HEK293 (cell line): ENCODE measurements around the gene FAM229B.

Experiments used
- CTCF ChIA-PET: fragments of 350-600 bp; formaldehyde crosslinking; extraction: SDS; loops from one replicate; lab custom pipeline; 2021; ENCODE audit warnings: antibody characterized with exemption; lab: Yijun Ruan, JAX
- POLR2A ChIA-PET: fragments of 300-600 bp; formaldehyde crosslinking; extraction: SDS; loops from one replicate; lab custom pipeline; 2020; ENCODE audit warnings: antibody characterized with exemption, inconsistent platforms; lab: Yijun Ruan, JAX
- H3K27ac ChIP-seq: fragments of 200-500 bp; sonication (Bioruptor generic); 2 replicates; pipeline ENCODE4 v1.5.1; 2014; ENCODE audit warnings: low read depth, low read length, control low read depth, inconsistent platforms; ENCODE audit errors: extremely low read depth
- H3K36me3 ChIP-seq, 2 experiments: fragments of 200-500 bp in 1 of 2; sonication (Bioruptor generic) in 1 of 2; 1 replicate in 1 of 2; 2 replicates in 1 of 2; pipeline ENCODE4 v1.5.1; 2014 to 2017; ENCODE audit warnings: inconsistent platforms in 2 of 2, low read length in 2 of 2; ENCODE audit not compliant: control insufficient read depth in 2 of 2, insufficient read depth in 1 of 2
- H3K4me1 ChIP-seq: fragments of 200-500 bp; sonication (Bioruptor generic); 2 replicates; pipeline ENCODE4 v1.5.1; 2014; ENCODE audit warnings: mild to moderate bottlenecking, low read length, inconsistent platforms; ENCODE audit not compliant: control insufficient read depth, insufficient read depth
- H3K4me3 ChIP-seq: 2 replicates; pipeline ENCODE4 v1.5.1; 2011; ENCODE audit warnings: low read depth, mild to moderate bottlenecking, control low read depth, low read length, moderate library complexity
- H3K9me3 ChIP-seq: fragments of 200-500 bp; sonication (Bioruptor generic); 2 replicates; pipeline ENCODE4 v1.5.1; 2014; ENCODE audit warnings: low read depth, low read length, inconsistent platforms; ENCODE audit not compliant: control insufficient read depth, insufficient read depth
- CTCF ChIP-seq: fragments of 450-650 bp; formaldehyde crosslinking; IDR thresholded peaks from 2 replicates; pipeline ENCODE4 v1.5.1; 2016; ENCODE audit warnings: missing biosample characterization, missing genetic modification characterization
- GLI2 ChIP-seq: fragments of 450-650 bp; formaldehyde crosslinking; IDR thresholded peaks from 2 replicates; pipeline ENCODE4; 2017; ENCODE audit warnings: missing biosample characterization, missing genetic modification characterization, low read depth, borderline replicate concordance
- HOXC10 ChIP-seq: sonication (generic); formaldehyde crosslinking; IDR thresholded peaks from 2 replicates; pipeline ENCODE4 v1.8.1; 2023; ENCODE audit warnings: mild to moderate bottlenecking, missing genetic modification reagents
- IKZF3 ChIP-seq: fragments of 450-650 bp; IDR thresholded peaks from 2 replicates; pipeline ENCODE4 v1.5.0; 2018; ENCODE audit warnings: missing biosample characterization, mild to moderate bottlenecking, missing genetic modification characterization, moderate library complexity
- KLF10 ChIP-seq: fragments of 450-650 bp; IDR thresholded peaks from 2 replicates; pipeline ENCODE4 v1.5.1; 2018; ENCODE audit warnings: missing biosample characterization, mild to moderate bottlenecking, missing genetic modification characterization
- KLF7 ChIP-seq: fragments of 450-650 bp; formaldehyde crosslinking; IDR thresholded peaks from 2 replicates; pipeline ENCODE4 v1.5.1; 2016; ENCODE audit warnings: missing biosample characterization, missing genetic modification characterization, borderline replicate concordance
- RBAK ChIP-seq: fragments of 450-650 bp; formaldehyde crosslinking; IDR thresholded peaks from 2 replicates; pipeline ENCODE4 v1.5.1; 2016; ENCODE audit warnings: missing biosample characterization, missing genetic modification characterization
- SP2 ChIP-seq: fragments of 450-650 bp; formaldehyde crosslinking; IDR thresholded peaks from 2 replicates; pipeline ENCODE4 v1.5.1; 2016; ENCODE audit warnings: missing biosample characterization, missing genetic modification characterization
- ZBTB11 ChIP-seq: fragments of 450-650 bp; formaldehyde crosslinking; conservative IDR thresholded peaks from 2 replicates; pipeline ENCODE4 v1.5.1; 2016; ENCODE audit warnings: low read depth, missing biosample characterization, missing genetic modification characterization
- ZBTB8A ChIP-seq: fragments of 450-650 bp; formaldehyde crosslinking; IDR thresholded peaks from 2 replicates; pipeline ENCODE4 v1.5.1; 2016; ENCODE audit warnings: missing biosample characterization, missing genetic modification characterization
- ZNF112 ChIP-seq: fragments of 450-650 bp; formaldehyde crosslinking; IDR thresholded peaks from 2 replicates; pipeline ENCODE4 v1.5.0; 2017; ENCODE audit warnings: missing biosample characterization, missing genetic modification characterization
- ZNF274 ChIP-seq, 2 experiments: fragments of 200-500 bp in 1 of 2; fragments of 450-650 bp in 1 of 2; sonication (Bioruptor generic) in 1 of 2; formaldehyde crosslinking in 1 of 2; IDR thresholded peaks; 2 replicates each; pipeline versions ENCODE4 v1.5.1 to v1.6.1; 2014 to 2016; ENCODE audit warnings: borderline replicate concordance in 1 of 2, inconsistent platforms in 1 of 2, low read length in 1 of 2, missing biosample characterization in 1 of 2, missing genetic modification characterization in 1 of 2
- ZNF433 ChIP-seq: fragments of 450-650 bp; formaldehyde crosslinking; IDR thresholded peaks from 2 replicates; pipeline ENCODE4 v1.5.1; 2016; ENCODE audit warnings: missing biosample characterization, missing genetic modification characterization, low read depth
- ZNF473 ChIP-seq: fragments of 450-650 bp; formaldehyde crosslinking; IDR thresholded peaks from 2 replicates; pipeline ENCODE4 v1.5.1; 2017; ENCODE audit warnings: missing biosample characterization, missing genetic modification characterization
- ZNF548 ChIP-seq: fragments of 450-650 bp; formaldehyde crosslinking; IDR thresholded peaks from 2 replicates; pipeline ENCODE4 v1.5.1; 2016; ENCODE audit warnings: missing biosample characterization, missing genetic modification characterization
- ZNF580 ChIP-seq: fragments of 450-650 bp; formaldehyde crosslinking; IDR thresholded peaks from 2 replicates; pipeline ENCODE4 v1.5.1; 2016; ENCODE audit warnings: missing biosample characterization, missing genetic modification characterization
- ZNF768 ChIP-seq: fragments of 450-650 bp; formaldehyde crosslinking; IDR thresholded peaks from 2 replicates; pipeline ENCODE4 v1.5.1; 2018; ENCODE audit warnings: missing biosample characterization, mild to moderate bottlenecking, missing genetic modification characterization
- ZNF791 ChIP-seq: fragments of 450-650 bp; formaldehyde crosslinking; IDR thresholded peaks from 2 replicates; pipeline ENCODE4 v1.5.1; 2016; ENCODE audit warnings: missing biosample characterization, missing genetic modification characterization
- TF ChIP-seq, protein P1 (sequence below): fragments of 450-650 bp; IDR thresholded peaks from 2 replicates; pipeline ENCODE4 v1.5.1; 2018; ENCODE audit warnings: missing biosample characterization, mild to moderate bottlenecking, missing genetic modification characterization
- TF ChIP-seq, protein P2 (sequence below): fragments of 450-650 bp; formaldehyde crosslinking; IDR thresholded peaks from 2 replicates; pipeline ENCODE4 v1.5.1; 2016; ENCODE audit warnings: missing biosample characterization, missing genetic modification characterization

The FAM229B gene

DNA sequence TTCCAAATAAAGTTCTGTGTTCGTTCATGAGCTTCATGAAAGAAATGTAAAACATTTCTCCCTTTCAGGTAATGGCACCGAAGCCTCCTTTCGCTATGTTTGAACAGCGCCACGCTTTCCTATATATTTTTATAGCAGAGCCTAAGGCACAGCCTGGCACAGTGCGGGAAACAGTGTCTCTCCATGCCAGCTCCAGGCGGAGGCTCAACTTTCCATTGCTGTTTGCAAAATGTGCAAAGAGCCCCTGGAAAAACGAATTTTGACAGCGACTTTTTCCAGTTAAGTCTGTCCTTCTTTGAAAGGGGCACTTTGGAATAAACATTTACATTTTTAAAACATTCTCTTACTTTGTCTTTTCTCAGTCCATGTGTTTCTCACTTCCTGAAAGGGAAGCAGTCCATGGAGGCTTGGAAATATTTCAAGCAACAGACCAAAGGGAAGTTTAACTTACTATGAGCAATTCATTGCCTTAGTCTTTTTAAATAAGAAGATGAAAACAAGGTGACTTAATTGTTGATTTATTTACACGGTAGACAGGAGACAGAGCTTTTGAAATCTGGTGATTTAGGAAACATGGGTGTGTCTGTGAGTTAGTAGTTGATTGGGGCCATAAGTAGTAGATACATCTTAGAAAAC, 32.7 kb upstream of the FAM229B start:
- H3K4me1 ChIP-seq, result no peaks in the 10 kb centered on the region
- POLR2A ChIA-PET, result no interaction called here
- H3K27ac ChIP-seq, result no peak overlapping the region
- no peaks in the 10 kb centered on the region for H3K36me3 ChIP-seq
- no peak overlapping the region for H3K4me3 ChIP-seq
- no peaks in the 10 kb centered on the region for H3K9me3 ChIP-seq
- CTCF ChIA-PET, result interaction anchor here (0.8 to 2.4 kb wide), 4 partner anchors 10 to 58 kb away, joined by 3 to 10 read pairs (median 4); no protein-coding TSS in a partner anchor
- TF ChIP-seq ZNF274 (IDR thresholded peaks at IDR 0.05; ENCODE audit: low read length), result no peak
- TF ChIP-seq ZNF274 (tag by site-specific recombination; IDR thresholded peaks at IDR 0.05; ENCODE audit: borderline replicate concordance), result no peak
- no peak for TF ChIP-seq ZNF548 (tag by site-specific recombination)
- no peak for TF ChIP-seq IKZF3 (tag by site-specific recombination)
- TF ChIP-seq, protein P1, sequence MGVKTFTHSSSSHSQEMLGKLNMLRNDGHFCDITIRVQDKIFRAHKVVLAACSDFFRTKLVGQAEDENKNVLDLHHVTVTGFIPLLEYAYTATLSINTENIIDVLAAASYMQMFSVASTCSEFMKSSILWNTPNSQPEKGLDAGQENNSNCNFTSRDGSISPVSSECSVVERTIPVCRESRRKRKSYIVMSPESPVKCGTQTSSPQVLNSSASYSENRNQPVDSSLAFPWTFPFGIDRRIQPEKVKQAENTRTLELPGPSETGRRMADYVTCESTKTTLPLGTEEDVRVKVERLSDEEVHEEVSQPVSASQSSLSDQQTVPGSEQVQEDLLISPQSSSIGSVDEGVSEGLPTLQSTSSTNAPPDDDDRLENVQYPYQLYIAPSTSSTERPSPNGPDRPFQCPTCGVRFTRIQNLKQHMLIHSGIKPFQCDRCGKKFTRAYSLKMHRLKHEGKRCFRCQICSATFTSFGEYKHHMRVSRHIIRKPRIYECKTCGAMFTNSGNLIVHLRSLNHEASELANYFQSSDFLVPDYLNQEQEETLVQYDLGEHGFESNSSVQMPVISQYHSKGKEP (tag by site-specific recombination), result no peak
- TF ChIP-seq GLI2 (tag by site-specific recombination), result no peak
- TF ChIP-seq KLF10 (tag by site-specific recombination), result no peak
- TF ChIP-seq ZNF473 (tag by site-specific recombination), result no peak
- no peak for TF ChIP-seq ZNF580 (tag by site-specific recombination)
- TF ChIP-seq ZBTB8A (tag by site-specific recombination), result no peak
- TF ChIP-seq CTCF (tag by site-specific recombination), result no peak
- no peak for TF ChIP-seq RBAK (tag by site-specific recombination)
- TF ChIP-seq ZBTB11 (tag by site-specific recombination), result no peak
- TF ChIP-seq SP2 (tag by site-specific recombination), result no peak
- no peak for TF ChIP-seq ZNF433 (tag by site-specific recombination)
- no peak for TF ChIP-seq ZNF791 (tag by site-specific recombination)
- TF ChIP-seq, protein P2, sequence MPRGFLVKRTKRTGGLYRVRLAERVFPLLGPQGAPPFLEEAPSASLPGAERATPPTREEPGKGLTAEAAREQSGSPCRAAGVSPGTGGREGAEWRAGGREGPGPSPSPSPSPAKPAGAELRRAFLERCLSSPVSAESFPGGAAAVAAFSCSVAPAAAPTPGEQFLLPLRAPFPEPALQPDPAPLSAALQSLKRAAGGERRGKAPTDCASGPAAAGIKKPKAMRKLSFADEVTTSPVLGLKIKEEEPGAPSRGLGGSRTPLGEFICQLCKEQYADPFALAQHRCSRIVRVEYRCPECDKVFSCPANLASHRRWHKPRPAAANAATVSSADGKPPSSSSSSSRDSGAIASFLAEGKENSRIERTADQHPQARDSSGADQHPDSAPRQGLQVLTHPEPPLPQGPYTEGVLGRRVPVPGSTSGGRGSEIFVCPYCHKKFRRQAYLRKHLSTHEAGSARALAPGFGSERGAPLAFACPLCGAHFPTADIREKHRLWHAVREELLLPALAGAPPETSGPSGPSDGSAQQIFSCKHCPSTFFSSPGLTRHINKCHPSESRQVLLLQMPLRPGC (tag by site-specific recombination), result no peak
- no peak for TF ChIP-seq KLF7
- no peak for TF ChIP-seq ZNF112 (tag by site-specific recombination)
- no peak for TF ChIP-seq ZNF768 (tag by site-specific recombination)
- no peak for TF ChIP-seq HOXC10 (CRISPR knock-in tag)
